NOMO-1 treated with DMSO at 0.1 percent for 48 hours (cell line): ENCODE results near the gene DUSP22.
"Not testable (repeated sequence)": the region's sequence is repeated elsewhere in the genome, so short reads cannot be mapped to it uniquely, and the experiment has no call there.

Experiments
- DNase-seq: peaks from one replicate; lab custom pipeline; 2025; ENCODE audit not compliant: unreplicated experiment; lab: John Stamatoyannopoulos, UW

Gene DUSP22

DNA sequence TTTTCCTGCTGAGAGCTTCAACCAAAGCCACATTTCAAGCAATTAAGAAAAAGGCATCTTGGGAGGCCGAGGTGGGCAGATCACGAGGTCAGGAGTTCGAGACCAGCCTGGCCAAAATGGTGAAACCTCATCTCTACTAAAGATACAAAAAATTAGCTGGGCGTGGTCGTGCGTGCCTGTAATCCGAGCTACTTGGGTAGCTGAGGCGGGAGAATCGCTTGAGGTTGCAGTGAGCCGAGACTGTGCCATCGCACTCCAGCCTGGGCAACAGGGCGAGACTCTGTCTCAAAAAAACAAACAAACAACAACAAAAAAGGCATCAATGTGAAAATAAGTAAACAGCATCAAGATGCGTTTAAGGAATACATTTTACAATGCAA, 85.3 kb downstream of the DUSP22 start:
- not testable (repeated sequence) for DNase-seq

DNA sequence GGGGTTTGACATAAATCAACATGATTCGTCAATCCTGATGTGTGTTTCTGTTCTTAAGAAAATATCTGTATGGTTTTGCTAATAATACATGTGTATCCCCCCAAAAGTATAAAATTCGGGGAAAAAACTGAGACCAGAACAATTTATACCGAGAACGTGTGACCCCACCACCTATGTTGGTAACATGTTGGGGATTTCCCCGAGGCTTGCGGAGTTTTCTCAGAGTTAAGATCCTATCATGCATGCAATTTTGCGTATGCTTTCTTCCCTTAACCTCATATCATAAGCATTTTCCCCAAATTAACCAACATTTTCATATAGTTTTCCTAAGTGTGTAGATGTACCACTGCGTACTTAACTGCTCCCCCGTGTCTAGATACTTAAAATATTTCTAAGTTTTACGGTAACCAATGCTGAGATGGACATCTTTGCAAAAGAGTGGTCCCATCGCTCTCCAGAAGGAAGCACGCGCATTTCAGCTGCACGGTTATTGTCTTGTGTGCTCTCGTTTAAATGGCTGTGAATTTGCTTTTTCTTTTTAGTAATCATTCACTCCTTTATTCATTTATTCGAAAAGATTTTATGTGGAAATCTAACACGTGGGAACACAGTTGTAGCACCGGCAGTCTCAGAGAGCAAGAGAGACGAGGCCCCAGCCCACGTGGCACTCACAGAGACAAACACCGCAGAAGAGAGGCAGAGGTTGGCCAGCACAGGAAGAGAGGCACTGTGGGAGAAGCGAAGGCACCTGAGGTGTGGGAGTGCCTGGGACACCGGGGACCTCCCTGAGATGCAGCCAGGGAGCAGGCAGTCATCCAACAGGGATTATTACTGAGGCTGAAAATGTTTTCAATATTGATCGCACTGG, 86.0 kb downstream of the DUSP22 start:
- no peak for DNase-seq

DNA sequence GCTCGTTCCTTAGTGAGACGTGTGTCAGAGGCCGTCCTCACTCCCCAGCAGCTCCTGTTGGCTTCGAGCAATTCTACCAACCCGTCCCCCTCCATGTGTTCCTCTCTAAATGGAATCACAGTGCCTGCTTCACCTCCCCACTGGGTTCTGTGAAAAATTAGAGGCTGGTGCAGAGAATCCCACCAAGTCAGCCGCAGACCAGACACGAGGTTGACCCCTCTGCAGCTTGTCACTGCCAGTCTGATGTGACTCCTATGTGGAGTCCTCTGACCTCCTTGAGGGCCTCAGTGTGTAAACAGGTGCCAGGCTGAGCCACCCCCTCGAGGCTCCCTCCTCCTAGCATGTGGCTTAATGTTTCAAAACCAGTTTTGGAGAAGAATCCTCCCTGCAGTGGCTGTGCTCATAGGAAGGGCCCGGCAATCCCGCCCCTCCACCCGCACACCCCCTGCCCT, 86.7 kb downstream of the DUSP22 start:
- DNase-seq: no peak

DNA sequence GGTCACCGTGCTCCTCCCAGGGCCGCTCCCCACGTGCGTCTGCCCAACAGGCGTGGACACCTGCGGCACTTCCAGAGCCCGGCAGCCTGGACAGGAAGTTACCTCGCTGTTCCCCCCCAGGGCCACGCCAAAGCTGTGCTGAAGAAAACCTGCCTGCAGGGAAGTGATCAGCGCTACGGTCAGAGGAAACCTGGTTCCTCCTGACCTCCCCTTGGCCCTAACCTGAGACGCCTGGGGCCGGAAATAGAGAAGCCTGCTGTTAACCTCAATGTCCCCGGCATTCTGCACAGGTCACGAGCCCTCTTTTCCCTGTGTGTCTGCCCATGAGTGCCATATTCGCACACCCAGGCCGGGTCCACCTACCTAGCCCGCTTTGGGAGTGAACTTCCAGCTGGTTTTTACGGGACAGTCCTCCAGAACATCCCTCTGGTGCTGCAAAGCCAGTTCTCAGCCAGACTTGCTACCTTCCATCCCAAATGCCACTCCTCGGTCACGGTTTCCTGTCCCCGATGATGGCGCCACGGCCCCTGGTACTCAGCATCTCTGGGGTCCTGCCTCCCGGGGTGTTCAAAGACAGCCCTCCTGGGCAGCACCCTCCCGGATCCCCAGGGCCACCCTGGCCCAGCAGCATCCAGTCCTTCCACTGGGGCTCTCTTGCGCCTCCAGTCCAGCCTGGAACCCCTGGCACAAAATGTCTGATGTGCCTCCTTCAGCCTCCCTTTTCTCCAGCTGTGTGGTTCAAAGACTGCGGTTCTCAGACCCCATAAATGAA, 87.3 kb downstream of the DUSP22 start:
- DNase-seq: no peak

DNA sequence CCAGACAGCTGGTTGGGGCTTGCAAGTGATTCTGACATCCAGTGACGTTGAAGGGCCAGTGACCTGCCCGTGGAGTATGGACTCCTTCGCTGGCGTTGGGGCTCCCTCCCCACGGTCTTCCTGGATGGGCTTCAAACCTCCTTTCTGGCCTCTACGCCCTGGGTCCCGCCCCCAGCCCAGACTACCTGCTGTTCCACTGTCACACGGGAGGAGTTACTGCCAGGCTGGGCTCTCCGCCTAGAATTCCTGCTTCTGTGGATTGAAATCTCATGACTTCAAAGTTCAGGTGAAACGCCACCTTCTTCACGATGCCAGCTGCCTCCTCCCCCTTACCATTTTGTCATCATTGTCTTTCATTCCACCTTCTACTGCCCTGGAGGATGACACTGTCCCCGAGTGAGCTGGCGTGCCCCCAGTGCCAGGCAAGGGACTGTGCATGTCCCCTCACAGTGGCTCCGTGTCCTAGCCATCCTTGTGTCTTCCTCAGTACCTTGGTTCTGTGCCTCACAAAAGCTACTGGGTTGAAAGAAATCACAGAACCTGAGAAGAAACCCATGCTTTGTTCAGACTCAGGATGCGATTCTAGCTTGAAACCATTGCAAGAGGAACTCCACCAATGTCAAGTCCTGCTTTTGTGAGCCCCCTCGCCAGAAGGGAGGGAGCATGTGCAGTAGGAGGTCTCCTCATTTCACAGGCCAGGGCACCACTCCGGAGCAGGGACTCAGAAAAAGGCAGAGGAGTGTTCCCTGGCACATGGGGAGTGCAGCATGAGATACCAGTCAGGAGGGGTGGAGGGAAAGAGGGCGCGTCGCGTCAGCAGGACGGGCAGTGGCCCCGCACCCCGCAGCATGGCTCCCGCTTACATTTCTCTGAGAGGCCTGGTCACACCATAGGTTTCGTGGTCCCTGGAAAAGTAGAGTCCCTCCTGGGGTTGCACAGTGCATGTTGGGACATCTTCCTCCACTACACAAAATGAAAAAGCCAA, 88.2 kb downstream of the DUSP22 start:
- DNase-seq: no peak

DNA sequence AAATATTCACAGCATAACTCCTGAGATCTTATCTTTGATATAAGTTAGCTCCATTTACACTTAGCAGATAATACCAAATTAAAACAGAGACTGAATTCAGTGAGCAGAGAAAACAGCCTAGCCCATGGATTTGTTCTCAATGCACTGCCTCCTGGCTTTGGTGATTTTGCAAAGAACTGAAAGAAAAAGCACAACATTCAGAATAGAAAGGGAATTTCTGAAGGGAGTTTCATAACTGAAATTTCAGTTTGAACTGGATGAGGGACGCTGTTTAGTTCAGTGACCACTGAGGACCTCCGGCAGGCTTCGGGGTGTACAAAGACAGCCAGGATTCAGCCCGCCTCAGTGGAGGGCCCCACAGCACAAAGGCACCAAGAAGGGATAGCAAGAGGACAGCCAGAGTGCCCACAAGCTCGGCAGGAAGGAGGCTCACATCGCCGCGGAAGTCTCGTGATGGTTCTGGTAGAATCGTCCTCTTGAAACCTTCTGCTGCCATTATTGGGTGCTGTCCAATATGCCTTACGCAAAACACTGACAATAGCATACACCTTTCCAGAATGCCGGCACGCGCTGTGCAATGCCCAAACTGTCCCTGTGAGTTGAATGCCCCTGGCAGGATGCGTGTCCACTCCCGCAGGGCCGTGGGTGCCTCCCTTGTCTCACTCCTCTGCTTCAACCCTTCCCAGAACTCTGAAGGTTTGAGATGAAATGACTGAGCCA, 89.6 kb downstream of the DUSP22 start:
- no peak for DNase-seq

DNA sequence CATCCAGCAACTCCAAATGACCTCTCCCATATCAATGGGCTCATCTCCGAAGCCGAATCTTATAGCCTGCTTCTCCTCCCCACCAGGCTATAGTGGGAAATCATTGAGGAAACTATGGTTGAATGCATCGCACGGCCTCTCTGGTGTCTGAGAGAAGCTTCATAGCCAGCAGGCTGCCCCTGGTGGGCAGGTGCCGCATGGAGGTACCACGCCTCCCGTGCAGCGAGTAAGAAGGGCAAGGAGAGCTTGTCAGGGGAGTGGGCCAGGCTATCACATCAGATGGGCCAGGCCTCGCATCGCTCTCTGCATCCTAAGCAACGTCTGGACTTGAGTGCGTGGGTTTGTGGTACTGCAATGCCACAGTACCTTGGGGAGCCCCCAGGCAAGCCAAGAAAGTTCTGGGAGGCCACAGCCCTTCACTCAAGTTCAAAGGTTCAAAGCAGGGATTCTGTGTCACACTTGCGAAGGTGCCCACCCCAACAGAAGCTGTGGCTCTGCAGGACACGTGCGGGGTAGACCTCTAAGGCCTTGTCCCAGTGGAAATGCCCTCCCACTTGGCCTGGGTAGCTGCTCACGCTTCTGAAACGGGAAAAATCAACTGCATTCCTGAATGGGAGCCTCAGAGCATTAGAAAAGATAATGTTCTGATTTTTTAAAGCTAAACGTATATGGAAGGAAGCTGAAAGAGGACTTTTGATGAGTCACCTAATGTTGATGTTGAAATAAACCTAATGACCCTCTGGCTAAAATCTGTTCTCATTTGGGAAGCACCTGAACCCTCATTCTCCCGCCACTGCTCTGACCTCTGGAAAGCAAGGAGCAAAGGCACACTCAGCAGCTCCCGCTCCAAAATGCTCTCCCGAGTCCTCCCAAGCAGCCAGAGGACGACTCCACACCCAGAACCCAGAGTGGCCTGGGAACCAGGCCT, 90.9 kb downstream of the DUSP22 start:
- DNase-seq: peak; percentile 40

DNA sequence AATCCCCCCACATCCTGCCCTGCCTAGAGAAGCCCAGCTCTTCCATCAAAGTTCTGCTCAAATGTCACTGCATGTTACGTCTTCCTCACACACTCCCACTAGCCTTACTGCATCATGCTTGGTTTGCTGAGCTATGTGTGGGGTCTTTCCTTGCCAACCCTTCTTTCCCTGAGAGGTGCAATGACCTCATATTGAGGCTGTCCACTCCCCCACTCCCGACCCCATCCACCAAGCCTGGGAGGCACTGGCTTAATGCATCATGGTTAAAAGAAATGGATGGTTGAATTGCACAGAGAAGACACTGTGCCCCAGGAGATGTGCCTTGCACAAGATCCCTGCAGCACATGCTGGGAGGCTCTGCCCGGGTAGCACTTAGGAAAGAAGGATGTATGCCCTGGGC, 91.6 kb downstream of the DUSP22 start:
- DNase-seq: no peak

DNA sequence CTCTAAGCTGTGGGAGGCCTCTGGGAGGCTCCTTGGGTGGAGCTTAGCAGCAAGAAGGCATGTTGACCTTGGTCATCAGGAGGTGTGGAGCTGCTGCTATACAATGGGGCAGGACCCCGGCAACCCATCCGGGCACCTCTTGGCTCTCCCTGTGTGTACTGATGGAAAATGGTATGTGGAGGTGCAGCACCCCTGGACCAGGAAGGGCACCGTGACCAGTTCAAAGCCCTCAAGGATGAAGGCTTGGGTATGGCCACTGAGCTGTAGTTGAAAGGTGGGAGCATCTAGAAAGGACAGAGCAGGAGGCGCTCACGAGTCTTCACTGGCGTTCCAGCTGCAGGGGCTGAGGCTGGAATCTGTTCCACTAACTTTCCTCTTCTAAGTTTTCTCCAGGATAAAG, 92.6 kb downstream of the DUSP22 start:
- no peak for DNase-seq

DNA sequence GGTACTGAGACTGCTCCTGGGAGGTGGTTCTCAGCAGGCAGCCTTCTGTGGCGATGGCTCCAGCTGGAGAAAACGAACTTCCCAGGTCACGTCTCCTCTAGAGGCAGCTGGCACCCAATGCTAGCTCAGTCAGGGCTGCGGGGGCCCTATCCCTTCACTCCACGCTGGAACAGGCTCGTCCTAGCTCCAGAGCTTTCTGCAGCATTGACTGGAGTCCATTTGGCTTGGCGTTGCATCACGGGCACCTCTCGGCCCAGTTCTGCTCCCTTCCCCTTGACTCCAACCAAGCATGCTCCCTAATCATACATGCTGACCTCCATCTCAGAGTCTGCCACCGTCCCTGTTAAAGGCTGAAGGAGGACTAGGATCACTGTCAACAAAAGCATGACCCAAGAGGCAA, 93.3 kb downstream of the DUSP22 start:
- no peak for DNase-seq

DNA sequence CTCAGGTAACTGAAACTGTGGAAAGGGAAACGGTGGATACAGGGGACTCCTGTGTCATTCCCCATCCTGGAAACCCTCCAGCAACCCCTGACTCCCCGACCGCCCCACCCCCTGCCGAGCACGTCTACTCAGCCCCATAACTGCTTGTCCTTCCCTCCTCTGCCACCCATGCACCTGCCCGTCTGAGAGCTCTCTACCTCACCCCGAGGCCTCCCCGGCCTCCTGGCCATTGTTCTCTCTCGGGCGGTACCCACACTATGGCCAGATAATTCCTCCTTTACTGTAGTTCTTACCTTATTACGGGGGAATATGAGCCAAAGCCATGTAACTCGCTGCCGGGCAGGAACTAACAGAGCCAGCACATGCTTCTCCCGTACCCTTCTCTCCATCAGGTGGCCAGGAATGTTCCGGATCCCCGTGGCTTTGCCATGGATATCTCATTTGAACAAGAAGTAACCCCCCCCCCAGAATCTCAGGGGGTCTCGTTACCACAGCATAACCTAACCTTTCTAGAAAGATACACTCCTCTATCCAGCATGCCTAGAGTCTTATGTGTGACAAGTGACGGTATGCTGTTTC, 94.5 kb downstream of the DUSP22 start:
- no peak for DNase-seq

DNA sequence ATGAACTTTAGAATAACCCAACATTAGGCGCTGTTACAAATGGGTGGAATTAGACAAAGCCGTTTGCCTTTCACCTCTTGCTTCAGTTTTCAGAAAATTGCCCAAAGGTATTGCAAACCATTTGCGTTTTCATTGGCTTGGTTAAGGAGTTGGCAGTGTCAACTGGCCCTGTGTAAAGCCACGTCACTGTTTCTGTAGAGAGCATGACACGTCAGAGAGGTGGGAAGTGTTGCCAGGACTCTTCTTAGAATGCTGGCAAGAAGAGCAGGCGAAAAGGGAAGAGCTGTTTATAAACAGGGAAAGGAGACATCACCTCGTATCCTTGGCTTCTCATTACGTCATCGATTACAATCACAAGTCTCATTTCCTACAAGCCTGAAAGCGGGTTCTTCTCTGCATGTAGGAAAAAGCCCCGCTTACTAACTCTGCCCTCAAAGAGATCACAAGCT, 95.0 kb downstream of the DUSP22 start:
- peak; percentile 9 for DNase-seq

DNA sequence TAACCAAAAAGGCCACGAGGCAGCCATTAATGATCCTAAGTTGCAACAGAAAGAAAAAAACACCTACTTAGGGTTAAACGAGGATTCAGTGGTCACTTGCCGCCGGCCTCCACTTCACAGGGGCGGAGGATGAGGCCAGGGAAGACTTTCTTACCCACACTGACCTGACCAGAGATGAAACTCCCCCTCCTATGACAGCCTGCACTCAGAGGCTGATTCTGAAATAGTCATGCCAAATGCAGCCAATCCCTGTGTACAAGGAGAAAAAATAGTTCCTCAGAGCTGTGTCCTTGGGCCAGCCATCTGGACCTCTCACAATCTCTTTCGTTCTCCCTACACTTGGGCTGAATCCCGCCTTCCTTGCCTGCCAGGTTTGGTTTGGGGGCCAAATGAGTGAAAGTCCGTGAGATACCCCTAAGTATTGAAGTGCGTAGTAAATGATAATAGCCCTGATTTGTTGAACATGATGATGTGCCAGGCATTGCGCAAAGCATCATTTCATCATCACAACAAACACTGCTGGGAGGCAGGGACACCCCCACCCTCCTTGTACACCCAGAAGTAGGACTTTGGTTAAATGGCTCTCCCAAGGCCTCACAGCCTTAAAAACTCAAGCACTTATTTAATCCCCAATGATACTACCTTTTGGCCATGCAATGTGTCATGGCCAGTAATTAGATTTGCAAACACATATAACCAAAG, 96.1 kb downstream of the DUSP22 start:
- no peak for DNase-seq

DNA sequence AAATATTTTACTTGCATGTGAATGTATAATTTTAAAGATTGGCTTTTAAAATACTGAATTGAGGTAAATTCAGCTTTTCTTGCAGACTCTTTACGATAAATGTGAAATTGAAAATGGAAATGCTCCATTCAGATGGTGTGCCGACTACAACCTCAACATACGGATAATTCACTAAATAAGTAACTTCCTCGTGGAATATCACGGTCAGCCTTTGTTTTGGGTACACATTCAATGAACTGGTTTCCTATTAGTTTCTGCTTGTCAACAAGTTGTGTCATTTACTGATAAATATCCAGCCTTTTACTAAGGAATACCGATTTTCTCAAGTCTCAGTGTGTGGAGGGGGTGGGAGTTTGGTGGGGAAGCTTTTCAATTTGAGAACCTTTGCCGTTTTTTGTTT, 96.9 kb downstream of the DUSP22 start:
- no peak for DNase-seq

DNA sequence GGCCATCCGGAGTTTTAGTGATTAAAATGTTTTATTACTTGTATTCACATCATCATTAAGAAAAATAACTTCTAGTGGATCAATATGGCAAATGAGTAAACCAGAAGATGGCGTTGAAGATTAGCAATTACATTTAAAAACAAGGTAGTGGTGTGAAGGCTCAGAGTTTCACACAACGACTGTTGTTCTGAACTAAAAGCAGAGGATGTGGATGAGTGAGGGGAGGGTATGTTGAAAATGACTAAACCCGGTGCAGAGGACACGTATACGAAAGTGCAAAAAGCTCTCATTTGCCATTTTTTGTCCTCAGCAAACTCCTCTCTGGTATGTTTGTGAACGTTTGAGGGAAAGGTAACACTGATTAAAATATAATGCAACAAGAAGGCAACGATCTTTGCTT, 97.3 kb downstream of the DUSP22 start:
- no peak for DNase-seq

DNA sequence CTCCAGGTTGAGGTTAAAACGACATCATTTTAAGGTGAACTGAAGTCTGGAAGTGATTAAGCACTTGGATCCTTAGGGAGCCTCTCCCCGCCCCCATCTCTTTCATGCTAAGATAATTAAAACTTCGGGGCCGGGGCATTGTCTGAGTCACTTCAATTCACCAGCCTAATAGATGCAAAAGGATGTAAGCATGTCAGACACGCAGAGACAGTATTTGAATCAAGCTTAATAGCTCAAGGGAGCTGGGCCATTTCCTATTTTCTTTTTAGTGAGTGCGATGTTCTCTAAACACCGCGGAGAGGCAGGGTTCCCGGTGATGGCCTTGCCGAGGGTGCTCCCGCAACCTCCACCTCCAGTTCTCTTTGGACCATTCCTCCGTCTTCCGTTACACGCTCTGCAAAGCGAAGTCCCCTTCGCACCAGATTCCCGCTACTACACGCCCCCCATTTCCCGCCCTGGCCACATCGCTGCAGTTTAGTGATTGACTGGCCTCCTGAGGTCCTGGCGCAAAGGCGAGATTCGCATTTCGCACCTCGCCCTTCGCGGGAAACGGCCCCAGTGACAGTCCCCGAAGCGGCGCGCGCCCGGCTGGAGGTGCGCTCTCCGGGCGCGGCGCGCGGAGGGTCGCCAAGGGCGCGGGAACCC, 98.7 kb downstream of the DUSP22 start:
- no peak for DNase-seq

DNA sequence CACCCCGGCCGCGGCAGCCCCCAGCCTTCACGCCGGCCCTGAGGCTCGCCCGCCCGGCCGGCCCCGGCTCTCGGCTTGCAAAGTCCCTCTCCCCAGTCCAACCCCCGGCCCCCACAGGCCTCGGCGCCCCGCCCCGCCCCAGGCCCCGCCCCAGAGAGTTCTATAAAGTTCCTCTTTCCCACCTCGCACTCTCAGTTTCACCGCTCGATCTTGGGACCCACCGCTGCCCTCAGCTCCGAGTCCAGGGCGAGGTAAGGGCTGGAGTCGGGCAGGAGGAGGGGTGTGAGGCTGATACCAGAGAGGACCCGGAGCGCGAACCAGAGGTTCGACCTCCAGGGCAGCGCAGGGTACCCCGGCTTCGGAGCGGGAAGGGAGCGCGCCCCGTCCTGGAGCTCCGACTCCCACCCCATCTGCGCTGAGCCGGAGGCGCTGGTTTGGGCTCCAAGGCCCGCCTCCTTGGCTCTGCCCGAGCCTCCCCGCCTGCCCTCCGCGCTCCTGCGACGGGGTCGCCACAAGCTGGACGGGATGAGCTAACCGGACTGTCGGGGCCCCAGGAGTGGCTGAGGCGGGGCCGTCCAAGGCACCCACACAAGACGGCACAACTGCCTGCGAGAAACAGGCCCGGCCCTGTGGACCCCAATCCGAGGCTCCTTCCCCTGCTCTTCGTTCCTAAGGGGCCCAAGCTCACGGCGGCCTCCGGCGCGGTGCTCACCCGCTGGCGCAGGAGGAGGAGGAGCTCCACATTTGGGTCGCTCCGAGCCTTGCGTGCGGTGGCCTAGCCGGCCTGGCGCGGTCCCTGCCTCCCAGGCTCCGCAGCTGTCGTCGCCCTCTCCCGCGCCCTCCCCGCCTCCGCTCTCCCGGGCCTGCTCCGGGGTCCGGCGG, 99.5 kb downstream of the DUSP22 start, which contains the start of gene IRF4:
Gene IRF4 (plus strand): TSS at position 194 of the 882 bp plus-strand sequence. CDS start 1,401 bp downstream, outside the sequence.
- DNase-seq: peak; percentile 39
